SU-DHL-6 (cell line): ENCODE results near the gene MSH3.

Experiments
- EZH2phosphoT487 ChIP-seq: fragments of 200-600 bp; sonication (generic), shearing (Covaris generic); conservative IDR thresholded peaks from 2 replicates; pipeline ENCODE4 v1.6.1; 2018; ENCODE audit warnings: mild to moderate bottlenecking, antibody characterized with exemption, low read length, moderate library complexity, mixed read lengths
- TF ChIP-seq, protein P1 (sequence below): fragments of 200-600 bp; sonication (generic); IDR thresholded peaks from one replicate; pipeline ENCODE4 v1.5.1; 2017; ENCODE audit warnings: antibody characterized with exemption, mild to moderate bottlenecking, low read length, moderate library complexity; ENCODE audit not compliant: insufficient read depth, poor library complexity, severe bottlenecking

DNA sequence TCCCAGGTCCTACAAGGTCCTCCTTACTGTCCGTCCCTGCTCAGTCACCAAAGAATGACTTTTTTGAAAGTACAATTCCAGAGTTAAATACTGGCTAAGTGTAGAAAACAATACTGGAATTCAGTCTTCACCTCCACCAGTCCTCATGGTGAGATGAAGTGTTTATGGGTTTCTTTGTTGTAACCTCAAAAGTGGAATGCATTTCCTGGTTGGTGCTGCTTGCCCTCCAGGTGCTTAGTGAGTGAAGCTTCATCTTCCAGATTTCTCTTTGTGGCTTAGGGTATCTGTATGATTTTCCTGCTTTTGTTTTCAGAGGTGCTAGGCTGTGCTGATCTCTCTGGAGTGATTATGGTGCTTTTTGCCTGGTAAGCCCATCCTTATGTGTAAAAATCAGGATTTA lies 49.8 kb downstream of the MSH3 start:
- TF ChIP-seq, protein P1, sequence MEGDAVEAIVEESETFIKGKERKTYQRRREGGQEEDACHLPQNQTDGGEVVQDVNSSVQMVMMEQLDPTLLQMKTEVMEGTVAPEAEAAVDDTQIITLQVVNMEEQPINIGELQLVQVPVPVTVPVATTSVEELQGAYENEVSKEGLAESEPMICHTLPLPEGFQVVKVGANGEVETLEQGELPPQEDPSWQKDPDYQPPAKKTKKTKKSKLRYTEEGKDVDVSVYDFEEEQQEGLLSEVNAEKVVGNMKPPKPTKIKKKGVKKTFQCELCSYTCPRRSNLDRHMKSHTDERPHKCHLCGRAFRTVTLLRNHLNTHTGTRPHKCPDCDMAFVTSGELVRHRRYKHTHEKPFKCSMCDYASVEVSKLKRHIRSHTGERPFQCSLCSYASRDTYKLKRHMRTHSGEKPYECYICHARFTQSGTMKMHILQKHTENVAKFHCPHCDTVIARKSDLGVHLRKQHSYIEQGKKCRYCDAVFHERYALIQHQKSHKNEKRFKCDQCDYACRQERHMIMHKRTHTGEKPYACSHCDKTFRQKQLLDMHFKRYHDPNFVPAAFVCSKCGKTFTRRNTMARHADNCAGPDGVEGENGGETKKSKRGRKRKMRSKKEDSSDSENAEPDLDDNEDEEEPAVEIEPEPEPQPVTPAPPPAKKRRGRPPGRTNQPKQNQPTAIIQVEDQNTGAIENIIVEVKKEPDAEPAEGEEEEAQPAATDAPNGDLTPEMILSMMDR = no peak
- TF ChIP-seq EZH2phosphoT487 = no peak
